GM12872 (cell line): ENCODE data around the gene NEUROG1.

Experiments used
- TF ChIP-seq, protein P1 (sequence below): IDR thresholded peaks from 3 replicates; pipeline ENCODE4 v1.5.1; 2011; ENCODE audit warnings: low read depth, mild to moderate bottlenecking, low read length, moderate library complexity; ENCODE audit not compliant: insufficient read depth

Gene NEUROG1

DNA sequence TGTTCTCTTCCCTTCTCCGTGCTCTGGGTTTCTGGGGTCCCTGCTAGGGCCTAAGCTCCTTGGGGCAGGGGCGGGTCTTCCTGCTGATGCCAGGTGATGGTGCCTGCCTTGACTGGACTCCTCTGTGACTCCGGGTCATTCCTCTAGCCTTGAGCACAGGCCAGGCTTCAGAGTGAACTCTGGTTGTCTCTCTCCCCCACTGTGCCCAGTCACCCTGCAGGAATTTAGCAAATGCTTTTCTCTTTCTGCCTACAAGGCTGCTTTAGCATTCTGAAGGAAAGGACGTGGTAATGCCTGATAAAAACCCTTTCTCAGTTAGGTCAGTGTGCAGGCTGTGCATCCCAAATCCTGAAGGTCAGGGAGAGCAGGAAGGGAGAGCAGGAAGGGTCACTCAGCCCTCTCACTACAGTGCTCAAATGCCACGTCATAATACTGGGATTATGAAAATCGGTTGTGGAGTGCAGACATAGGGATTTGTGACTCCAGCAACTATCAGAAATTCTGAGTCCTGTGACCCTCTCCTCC is 40.4 kb upstream of the NEUROG1 start:
- TF ChIP-seq, protein P1, sequence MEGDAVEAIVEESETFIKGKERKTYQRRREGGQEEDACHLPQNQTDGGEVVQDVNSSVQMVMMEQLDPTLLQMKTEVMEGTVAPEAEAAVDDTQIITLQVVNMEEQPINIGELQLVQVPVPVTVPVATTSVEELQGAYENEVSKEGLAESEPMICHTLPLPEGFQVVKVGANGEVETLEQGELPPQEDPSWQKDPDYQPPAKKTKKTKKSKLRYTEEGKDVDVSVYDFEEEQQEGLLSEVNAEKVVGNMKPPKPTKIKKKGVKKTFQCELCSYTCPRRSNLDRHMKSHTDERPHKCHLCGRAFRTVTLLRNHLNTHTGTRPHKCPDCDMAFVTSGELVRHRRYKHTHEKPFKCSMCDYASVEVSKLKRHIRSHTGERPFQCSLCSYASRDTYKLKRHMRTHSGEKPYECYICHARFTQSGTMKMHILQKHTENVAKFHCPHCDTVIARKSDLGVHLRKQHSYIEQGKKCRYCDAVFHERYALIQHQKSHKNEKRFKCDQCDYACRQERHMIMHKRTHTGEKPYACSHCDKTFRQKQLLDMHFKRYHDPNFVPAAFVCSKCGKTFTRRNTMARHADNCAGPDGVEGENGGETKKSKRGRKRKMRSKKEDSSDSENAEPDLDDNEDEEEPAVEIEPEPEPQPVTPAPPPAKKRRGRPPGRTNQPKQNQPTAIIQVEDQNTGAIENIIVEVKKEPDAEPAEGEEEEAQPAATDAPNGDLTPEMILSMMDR = no peak

DNA sequence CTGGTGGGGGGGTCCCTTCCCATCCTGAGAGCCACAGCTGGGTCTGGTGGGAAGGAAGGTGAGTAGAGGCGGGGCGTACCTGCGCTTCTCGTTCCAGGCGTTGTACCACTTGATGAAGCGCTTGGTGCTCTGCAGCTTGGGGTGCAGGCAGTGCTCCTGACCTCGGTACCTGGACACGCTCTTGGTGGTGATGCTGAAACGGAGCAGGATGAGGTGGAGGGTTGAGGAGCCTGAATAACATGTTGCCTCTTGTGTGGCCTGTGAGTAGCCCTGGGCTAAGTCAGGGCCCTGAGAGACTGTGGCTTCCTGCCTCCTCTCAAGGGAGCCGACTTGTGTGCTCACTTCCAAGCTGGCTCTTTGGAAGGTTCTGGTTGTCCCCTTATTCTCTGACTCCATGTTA is 38.7 kb upstream of the NEUROG1 start:
- TF ChIP-seq, protein P1 = no peak

DNA sequence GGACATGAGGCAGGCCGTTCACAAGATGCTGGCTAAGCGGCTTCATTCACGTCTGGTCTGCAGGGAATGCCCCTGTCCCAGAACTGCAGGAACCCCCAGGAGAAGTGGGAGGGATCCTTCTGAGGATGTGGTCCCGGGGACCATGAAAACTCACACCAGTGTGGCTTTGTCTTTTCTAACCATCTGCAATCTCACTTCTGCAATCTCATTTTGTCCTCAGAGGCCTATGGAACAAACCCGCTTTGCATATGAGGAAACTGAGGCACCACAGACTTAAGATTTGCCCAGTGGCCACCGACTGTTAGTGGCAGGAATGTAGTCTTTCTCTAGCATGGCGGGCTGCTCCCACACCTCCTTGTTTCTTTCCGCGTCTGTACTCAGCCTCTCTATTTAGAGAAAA is 36.1 kb upstream of the NEUROG1 start:
- TF ChIP-seq, protein P1 = no peak

DNA sequence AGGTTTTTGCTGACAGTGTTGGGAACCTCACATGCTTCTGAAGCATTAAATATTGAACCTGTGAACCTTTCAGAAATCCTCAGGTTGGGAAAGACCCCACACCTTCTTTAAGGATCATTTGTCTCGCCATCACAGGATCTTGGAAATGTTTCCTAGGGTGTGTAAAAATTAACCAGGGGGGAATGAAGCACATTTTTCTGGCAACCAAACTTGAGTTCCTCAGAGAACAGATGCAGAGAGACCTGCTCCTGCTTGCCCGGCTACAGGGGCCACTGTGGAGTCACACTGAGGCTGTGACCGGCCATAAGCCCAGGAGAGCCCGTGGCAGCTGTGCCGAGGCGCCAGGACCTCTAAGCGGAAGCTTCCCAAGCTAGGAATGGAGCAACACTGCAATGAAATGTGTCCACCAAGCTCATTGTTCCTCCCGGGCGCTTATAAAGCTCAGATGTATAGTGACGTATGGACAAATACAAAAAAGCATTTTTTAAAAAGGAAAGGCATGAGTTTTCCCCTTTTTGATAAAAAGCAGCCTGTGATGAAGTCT is 35.4 kb upstream of the NEUROG1 start:
- TF ChIP-seq, protein P1 = no peak

GRCh38 chr5:135570453-135570764 is 34.6 kb upstream of the NEUROG1 start:
- TF ChIP-seq, protein P1 = no peak

- TF ChIP-seq, protein P1 = peak; percentile 65; the same call in 2 of the 3 replicates
These were observed 34.1 kb upstream of the NEUROG1 start for GRCh38 chr5:135569755-135570452.

GRCh38 chr5:135568923-135569360 is 33.2 kb upstream of the NEUROG1 start:
- TF ChIP-seq, protein P1 = no peak
